Keratinocyte (primary cell): Measurements from ENCODE around the gene MICAL3. TPM values are rescaled to one million over a fixed set of nuclear protein-coding genes. Genes with fewer than 3 reads are reported as not detected.
A peak's percentile ranks its signal among the peaks of the same experiment; 100 is the strongest.

Experiments used
- DNase-seq: peaks from one replicate; pipeline ENCODE4 v3.0.0-alpha.2; 2011; ENCODE audit warnings: low read depth, missing footprints, low spot score
- FAIRE-seq: peaks from 2 replicates; lab custom pipeline; 2011; peaks lifted over from hg19 to GRCh38; lab: Jason Lieb, UNC
- H2AFZ ChIP-seq: 2 replicates; pipeline ENCODE4 v1.6.0; 2012; ENCODE audit warnings: low read length, control low read depth, inconsistent platforms; ENCODE audit not compliant: control insufficient read depth
- H3K27ac ChIP-seq: 2 replicates; pipeline ENCODE4 v1.5.1; 2011; ENCODE audit warnings: low read length; ENCODE audit not compliant: control insufficient read depth, insufficient read depth
- H3K27me3 ChIP-seq: 3 replicates; pipeline ENCODE4 v1.6.0; 2011; ENCODE audit warnings: low read length; ENCODE audit not compliant: control insufficient read depth, insufficient read depth; ENCODE audit errors: extremely low read depth
- H3K36me3 ChIP-seq, 2 experiments: 2 replicates in 1 of 2; 3 replicates in 1 of 2; pipeline ENCODE4 v1.5.1; 2011; ENCODE audit warnings: low read length in 2 of 2, mild to moderate bottlenecking in 1 of 2; ENCODE audit not compliant: control insufficient read depth in 2 of 2, insufficient read depth in 2 of 2; ENCODE audit errors: extremely low read depth in 1 of 2
- H3K4me1 ChIP-seq: 3 replicates; pipeline ENCODE4 v1.5.1; 2011; ENCODE audit warnings: low read length; ENCODE audit not compliant: control insufficient read depth, insufficient read depth; ENCODE audit errors: extremely low read depth
- H3K4me2 ChIP-seq: 3 replicates; pipeline ENCODE4 v1.6.0; 2011; ENCODE audit warnings: low read depth, low read length; ENCODE audit not compliant: control insufficient read depth, insufficient read depth; ENCODE audit errors: extremely low read depth
- H3K4me3 ChIP-seq, 3 experiments: fragments of 200-600 bp in 1 of 3; sonication (generic) in 1 of 3; 2 replicates in 2 of 3; 3 replicates in 1 of 3; pipeline ENCODE4 v1.5.1; 2011 to 2016; ENCODE audit warnings: low read length in 3 of 3, mild to moderate bottlenecking in 3 of 3, control low read depth in 2 of 3, inconsistent platforms in 1 of 3, low read depth in 1 of 3, mixed read lengths in 1 of 3, mixed run types in 1 of 3, moderate library complexity in 1 of 3; ENCODE audit not compliant: control insufficient read depth in 2 of 3, insufficient read depth in 2 of 3; ENCODE audit errors: extremely low read depth in 1 of 3
- H3K79me2 ChIP-seq: 2 replicates; pipeline ENCODE4 v1.6.0; 2012; ENCODE audit warnings: low read length; ENCODE audit not compliant: control insufficient read depth, insufficient read depth
- H3K9ac ChIP-seq: 3 replicates; pipeline ENCODE4 v1.6.0; 2011; ENCODE audit warnings: low read length; ENCODE audit not compliant: control insufficient read depth, insufficient read depth; ENCODE audit errors: extremely low read depth
- H3K9me1 ChIP-seq: 3 replicates; pipeline ENCODE4 v1.6.0; 2011; ENCODE audit warnings: low read length; ENCODE audit not compliant: control insufficient read depth, insufficient read depth; ENCODE audit errors: extremely low read depth
- H3K9me3 ChIP-seq: 2 replicates; pipeline ENCODE4 v1.5.1; 2012; ENCODE audit warnings: low read depth, low read length; ENCODE audit not compliant: control insufficient read depth
- H4K20me1 ChIP-seq: 3 replicates; pipeline ENCODE4 v1.6.0; 2011; ENCODE audit warnings: low read length; ENCODE audit not compliant: control insufficient read depth, insufficient read depth; ENCODE audit errors: extremely low read depth
- EZH2 ChIP-seq: IDR thresholded peaks from one replicate; pipeline ENCODE4 v1.6.1; 2012; ENCODE audit warnings: inconsistent platforms, mild to moderate bottlenecking, low read length, moderate library complexity
- dilution Hi-C: fragments of 300-500 bp; cut with MboI; formaldehyde crosslinking; loops from one replicate; pipeline ENCODE4 v1.7.0; 2020; ENCODE audit warnings: low sequenced_read_pairs; ENCODE audit not compliant: extremely low pct_ligation_motif_present
- polyA plus RNA-seq, 5 experiments: library from polyadenylated mRNA; depleted of rRNA in 3 of 5; stranded (reverse) in 3 of 5; stranded (forward) in 1 of 5; unstranded in 1 of 5; fragments of >200 nt; gene quantifications; 1 replicate in 1 of 5; 2 replicates in 3 of 5; 3 replicates in 1 of 5; pipeline versions ENCODE4 v1.2.1 to v1.2.3, GENCODE V29; 2011 to 2012; ENCODE audit warnings: missing spikeins in 2 of 5, low read depth in 1 of 5, low replicate concordance in 1 of 5
- TF ChIP-seq, protein P1 (sequence below), 3 experiments: IDR thresholded peaks in 1 of 3; conservative IDR thresholded peaks in 1 of 3; optimal IDR thresholded peaks in 1 of 3; 2 replicates in 2 of 3; 3 replicates in 1 of 3; pipeline versions ENCODE3 to v1.5.1; 2011; ENCODE audit warnings: low read length in 3 of 3, mild to moderate bottlenecking in 3 of 3, moderate library complexity in 2 of 3, control low read depth in 1 of 3, inconsistent platforms in 1 of 3; ENCODE audit not compliant: insufficient read depth in 2 of 3; ENCODE audit errors: extremely low read depth in 1 of 3

The MICAL3 gene
- polyA plus RNA-seq, 1 donor (not counting 4 experiments of a cell fraction or from before 2014, with no cell fraction given), result 27.9 TPM

DNA sequence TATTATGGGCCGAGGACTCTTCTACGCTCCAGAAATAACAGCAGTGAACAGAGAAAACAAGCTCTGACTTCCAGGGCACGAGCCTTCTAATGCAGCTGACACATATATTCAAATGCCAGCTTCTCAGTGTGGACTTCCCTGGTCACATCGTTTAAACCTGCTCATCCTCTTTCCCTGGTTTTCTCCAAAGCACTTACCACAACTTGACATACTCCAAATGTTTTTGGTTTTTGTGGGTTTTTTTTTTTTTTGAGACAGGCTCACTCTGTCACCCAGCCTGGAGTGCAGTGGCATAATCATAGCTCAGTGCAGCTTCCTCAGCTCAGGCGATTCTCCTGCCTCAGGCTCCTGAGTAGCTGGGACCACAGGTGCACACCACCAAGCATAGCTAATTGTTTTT lies 105.5 kb downstream of the MICAL3 start:
- dilution Hi-C loops, result no loop called here
- H3K4me2 ChIP-seq, result no peak overlapping the region
- H3K79me2 ChIP-seq, result peaks cover 88% of the 10 kb centered on the region

DNA sequence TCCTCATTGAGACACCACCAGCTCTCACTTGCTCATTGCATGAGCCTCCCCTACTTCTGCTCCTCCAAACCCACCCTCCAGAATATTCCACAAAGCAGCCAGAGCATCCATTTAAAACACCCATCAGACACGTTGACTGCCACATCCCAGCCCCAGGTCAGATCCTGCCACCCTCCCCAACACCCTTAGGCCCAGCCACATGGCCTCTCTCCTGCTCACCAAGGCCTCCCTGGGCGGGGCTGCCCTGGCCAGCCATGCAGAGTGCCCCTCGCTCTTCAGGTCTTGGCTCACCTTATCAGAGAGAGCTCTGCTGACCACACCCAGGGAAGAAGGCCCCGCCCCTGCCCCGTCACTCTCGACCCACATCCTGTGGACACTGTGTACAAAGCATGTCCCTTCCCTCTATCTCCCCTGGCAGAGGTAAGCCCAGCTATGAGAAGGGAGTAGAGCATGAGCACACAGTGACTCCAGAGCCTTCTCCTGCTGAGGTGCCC lies 106.8 kb downstream of the MICAL3 start:
- H4K20me1 ChIP-seq, result peaks cover 57% of the 10 kb centered on the region
- FAIRE-seq, result no peak
- H3K9me1 ChIP-seq, result peaks cover 26% of the 10 kb centered on the region
- peak overlapping the region; percentile 43 for H3K4me2 ChIP-seq
- no peaks in the 10 kb centered on the region for H3K27me3 ChIP-seq
- dilution Hi-C loops, result no loop called here
- DNase-seq, result no peak
- no peak overlapping the region for H3K9ac ChIP-seq
- TF ChIP-seq, protein P1, sequence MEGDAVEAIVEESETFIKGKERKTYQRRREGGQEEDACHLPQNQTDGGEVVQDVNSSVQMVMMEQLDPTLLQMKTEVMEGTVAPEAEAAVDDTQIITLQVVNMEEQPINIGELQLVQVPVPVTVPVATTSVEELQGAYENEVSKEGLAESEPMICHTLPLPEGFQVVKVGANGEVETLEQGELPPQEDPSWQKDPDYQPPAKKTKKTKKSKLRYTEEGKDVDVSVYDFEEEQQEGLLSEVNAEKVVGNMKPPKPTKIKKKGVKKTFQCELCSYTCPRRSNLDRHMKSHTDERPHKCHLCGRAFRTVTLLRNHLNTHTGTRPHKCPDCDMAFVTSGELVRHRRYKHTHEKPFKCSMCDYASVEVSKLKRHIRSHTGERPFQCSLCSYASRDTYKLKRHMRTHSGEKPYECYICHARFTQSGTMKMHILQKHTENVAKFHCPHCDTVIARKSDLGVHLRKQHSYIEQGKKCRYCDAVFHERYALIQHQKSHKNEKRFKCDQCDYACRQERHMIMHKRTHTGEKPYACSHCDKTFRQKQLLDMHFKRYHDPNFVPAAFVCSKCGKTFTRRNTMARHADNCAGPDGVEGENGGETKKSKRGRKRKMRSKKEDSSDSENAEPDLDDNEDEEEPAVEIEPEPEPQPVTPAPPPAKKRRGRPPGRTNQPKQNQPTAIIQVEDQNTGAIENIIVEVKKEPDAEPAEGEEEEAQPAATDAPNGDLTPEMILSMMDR (optimal IDR thresholded peaks at IDR 0.05 in 1 of 3, IDR thresholded peaks at IDR 0.05 in 1 of 3, conservative IDR thresholded peaks at IDR 0.05 in 1 of 3; ENCODE audit: extremely low read depth in 1 of 3, insufficient read depth in 2 of 3, low read length in 3 of 3), result no peak
- no peak for TF ChIP-seq EZH2
- H2AFZ ChIP-seq, result no peak overlapping the region
- no peak overlapping the region for H3K4me3 ChIP-seq
- H3K27ac ChIP-seq, result no peak overlapping the region
- no peaks in the 10 kb centered on the region for H3K9me3 ChIP-seq
- peaks cover 4 to 5% of the 10 kb centered on the region in 2 experiments for H3K36me3 ChIP-seq
- peaks cover 53% of the 10 kb centered on the region for H3K4me1 ChIP-seq
- peaks cover 90% of the 10 kb centered on the region for H3K79me2 ChIP-seq

More for the DNA sequence above, 105.5 kb downstream of the MICAL3 start:
- Histone ChIP-seq H3K27me3 (no peaks in the 10 kb centered on the region), H4K20me1 (peaks cover 65% of the 10 kb centered on the region), H3K36me3 (peaks cover 4 to 5% of the 10 kb centered on the region in 2 experiments), H3K27ac (no peak overlapping the region), H2AFZ (no peak overlapping the region), H3K9ac (no peak overlapping the region), H3K4me3 (no peak overlapping the region), H3K9me1 (peaks cover 26% of the 10 kb centered on the region), H3K9me3 (no peaks in the 10 kb centered on the region), H3K4me1 (peaks cover 66% of the 10 kb centered on the region)
- TF ChIP-seq EZH2, result no peak
- TF ChIP-seq, protein P1 (optimal IDR thresholded peaks at IDR 0.05 in 1 of 3, IDR thresholded peaks at IDR 0.05 in 1 of 3, conservative IDR thresholded peaks at IDR 0.05 in 1 of 3; ENCODE audit: extremely low read depth in 1 of 3, insufficient read depth in 2 of 3, low read length in 3 of 3), result no peak
- no peak for DNase-seq
- FAIRE-seq, result no peak
